H9 (cell line): ENCODE data around the gene CCDC182. TPM values are rescaled to one million over a fixed set of nuclear protein-coding genes. Genes with fewer than 3 reads are reported as not detected.

Experiments used
- DNase-seq: peaks from one replicate; pipeline ENCODE4 v3.0.0-alpha.2; 2017
- H2AFZ ChIP-seq: one replicate; pipeline ENCODE4 v1.6.1; 2013; ENCODE audit warnings: mild to moderate bottlenecking, low read length, control low read depth, moderate library complexity
- H2AK5ac ChIP-seq: 2 replicates; pipeline ENCODE4 v1.6.1; 2013; ENCODE audit warnings: low read length, control low read depth, mixed read lengths; ENCODE audit not compliant: insufficient read length
- H2BK120ac ChIP-seq: one replicate; pipeline ENCODE4 v1.6.1; 2013; ENCODE audit warnings: low read depth, mild to moderate bottlenecking, low read length, control low read depth, inconsistent platforms; ENCODE audit not compliant: poor library complexity, severe bottlenecking
- H2BK12ac ChIP-seq: 2 replicates; pipeline ENCODE4 v1.6.1; 2013; ENCODE audit warnings: low read length, control low read depth, mixed read lengths, low read depth; ENCODE audit not compliant: insufficient read length
- H2BK15ac ChIP-seq: 2 replicates; pipeline ENCODE4 v1.6.1; 2013; ENCODE audit warnings: low read depth, low read length, control low read depth
- H2BK20ac ChIP-seq: one replicate; pipeline ENCODE4 v1.6.1; 2013; ENCODE audit warnings: low read depth, mild to moderate bottlenecking, low read length, control low read depth, inconsistent platforms; ENCODE audit not compliant: poor library complexity, severe bottlenecking
- H2BK5ac ChIP-seq: 2 replicates; pipeline ENCODE4 v1.6.1; 2013; ENCODE audit warnings: low read length, control low read depth, mixed read lengths; ENCODE audit not compliant: insufficient read length
- H3K14ac ChIP-seq: 2 replicates; pipeline ENCODE4 v1.6.1; 2013; ENCODE audit warnings: low read length, control low read depth; ENCODE audit not compliant: insufficient read depth
- H3K18ac ChIP-seq: 2 replicates; pipeline ENCODE4 v1.6.1; 2013; ENCODE audit warnings: low read depth, mild to moderate bottlenecking, mixed read lengths, low read length, control low read depth; ENCODE audit not compliant: insufficient read length
- H3K23ac ChIP-seq: 2 replicates; pipeline ENCODE4 v1.6.1; 2013; ENCODE audit warnings: low read length, control low read depth, mixed read lengths, low read depth; ENCODE audit not compliant: insufficient read length
- H3K23me2 ChIP-seq: 2 replicates; pipeline ENCODE4 v1.6.1; 2013; ENCODE audit warnings: low read depth, mild to moderate bottlenecking, mixed read lengths, low read length, control low read depth; ENCODE audit not compliant: insufficient read length, poor library complexity, severe bottlenecking
- H3K27ac ChIP-seq: 2 replicates; pipeline ENCODE4 v1.5.1; 2013; ENCODE audit warnings: low read length, control low read depth, mixed read lengths, low read depth; ENCODE audit not compliant: insufficient read length
- H3K27me3 ChIP-seq: 2 replicates; pipeline ENCODE4 v1.6.1; 2013; ENCODE audit warnings: low read length, control low read depth, inconsistent platforms; ENCODE audit not compliant: insufficient read depth
- H3K4ac ChIP-seq: 2 replicates; pipeline ENCODE4 v1.6.1; 2013; ENCODE audit warnings: low read depth, mild to moderate bottlenecking, control low read depth, inconsistent platforms, low read length, moderate library complexity
- H3K4me1 ChIP-seq: 2 replicates; pipeline ENCODE4 v1.6.1; 2013; ENCODE audit warnings: low read length, control low read depth, inconsistent platforms; ENCODE audit not compliant: insufficient read depth
- H3K4me2 ChIP-seq: 2 replicates; pipeline ENCODE4 v1.6.1; 2013; ENCODE audit warnings: low read length, control low read depth, mixed read lengths; ENCODE audit not compliant: insufficient read length, insufficient read depth
- H3K56ac ChIP-seq: 2 replicates; pipeline ENCODE4 v1.6.1; 2013; ENCODE audit warnings: low read depth, mild to moderate bottlenecking, mixed read lengths, low read length, control low read depth; ENCODE audit not compliant: insufficient read length
- H3K79me1 ChIP-seq: 2 replicates; pipeline ENCODE4 v1.6.1; 2013; ENCODE audit warnings: low read depth, mild to moderate bottlenecking, moderate library complexity, low read length, control low read depth, inconsistent platforms; ENCODE audit not compliant: insufficient read depth, poor library complexity, severe bottlenecking
- H3K79me2 ChIP-seq: 2 replicates; pipeline ENCODE4 v1.6.1; 2013; ENCODE audit warnings: low read length, control low read depth, inconsistent platforms; ENCODE audit not compliant: insufficient read depth
- H3K9ac ChIP-seq: 2 replicates; pipeline ENCODE4 v1.6.1; 2013; ENCODE audit warnings: low read length, control low read depth, mixed read lengths; ENCODE audit not compliant: insufficient read length; ENCODE audit errors: extremely low read depth
- H3K9me3 ChIP-seq: one replicate; pipeline ENCODE4 v1.6.1; 2013; ENCODE audit warnings: low read depth, low read length, inconsistent platforms; ENCODE audit not compliant: control insufficient read depth
- H3T11ph ChIP-seq: one replicate; pipeline ENCODE4 v1.6.1; 2013; ENCODE audit warnings: mild to moderate bottlenecking, low read length, control low read depth, inconsistent platforms
- H4K20me1 ChIP-seq: one replicate; pipeline ENCODE4 v1.6.1; 2013; ENCODE audit not compliant: control insufficient read depth, insufficient read length, insufficient read depth
- H4K5ac ChIP-seq: 2 replicates; pipeline ENCODE4 v1.6.1; 2013; ENCODE audit warnings: low read depth, mild to moderate bottlenecking, mixed read lengths, low read length, control low read depth; ENCODE audit not compliant: insufficient read length
- H4K8ac ChIP-seq: replicated peaks from 2 replicates; pipeline ENCODE4 v1.6.1; 2013; ENCODE audit warnings: low read length, control low read depth, mixed read lengths, low read depth; ENCODE audit not compliant: insufficient read length
- H4K91ac ChIP-seq: 2 replicates; pipeline ENCODE4 v1.6.1; 2013; ENCODE audit warnings: low read depth, mild to moderate bottlenecking, moderate library complexity, mixed read lengths, low read length, control low read depth; ENCODE audit not compliant: insufficient read length
- H3K27ac Mint-ChIP-seq, 3 experiments: 2 replicates in 2 of 3; 3 replicates in 1 of 3; pipeline ENCODE4 v1.8.0; 2020 to 2021; ENCODE audit warnings: mixed read lengths in 3 of 3, mild to moderate bottlenecking in 1 of 3, moderate library complexity in 1 of 3
- H3K27me3 Mint-ChIP-seq: 2 replicates; pipeline ENCODE4 v1.8.0; 2021; ENCODE audit warnings: low read depth, mild to moderate bottlenecking, moderate library complexity, mixed read lengths
- H3K36me3 Mint-ChIP-seq, 3 experiments: 2 replicates in 2 of 3; 3 replicates in 1 of 3; pipeline ENCODE4 v1.8.0; 2020 to 2021; ENCODE audit warnings: low read depth in 3 of 3, mixed read lengths in 3 of 3; ENCODE audit not compliant: insufficient read depth in 1 of 3
- H3K4me1 Mint-ChIP-seq, 2 experiments: 2 replicates each; pipeline ENCODE4 v1.8.0; 2020; ENCODE audit warnings: mixed read lengths in 2 of 2
- H3K4me3 Mint-ChIP-seq, 2 experiments: 2 replicates in 1 of 2; 3 replicates in 1 of 2; pipeline ENCODE4 v1.8.0; 2020 to 2021; ENCODE audit warnings: mild to moderate bottlenecking in 2 of 2, mixed read lengths in 2 of 2, moderate library complexity in 1 of 2
- H3K9me3 Mint-ChIP-seq, 2 experiments: 2 replicates in 1 of 2; 3 replicates in 1 of 2; pipeline ENCODE4 v1.8.0; 2020; ENCODE audit warnings: mild to moderate bottlenecking in 2 of 2, mixed read lengths in 2 of 2, moderate library complexity in 1 of 2
- WGBS: extraction: QIAGEN DNeasy Blood & Tissue Kit; methylation state at CpG from one replicate; pipeline ENCODE4 v1.1.7; 2013; ENCODE audit warnings: missing lambda C conversion rate, low lambda C conversion rate, mixed read lengths; ENCODE audit not compliant: insufficient read length; ENCODE audit errors: extremely low coverage; 5-methylcytosine and 5-hydroxymethylcytosine counted together
- total RNA-seq: library from RNA; stranded (reverse); gene quantifications from 2 replicates; pipeline ENCODE4 v1.2.1, GENCODE V29; 2021
- TF ChIP-seq, protein P1 (sequence below): fragments of 200-600 bp; sonication (generic); conservative IDR thresholded peaks from 3 replicates; pipeline ENCODE4 v1.8.0; 2021; ENCODE audit warnings: antibody characterized with exemption, mild to moderate bottlenecking

The CCDC182 gene
- total RNA-seq, 1 experiment from 2014 or later: not detected

DNA sequence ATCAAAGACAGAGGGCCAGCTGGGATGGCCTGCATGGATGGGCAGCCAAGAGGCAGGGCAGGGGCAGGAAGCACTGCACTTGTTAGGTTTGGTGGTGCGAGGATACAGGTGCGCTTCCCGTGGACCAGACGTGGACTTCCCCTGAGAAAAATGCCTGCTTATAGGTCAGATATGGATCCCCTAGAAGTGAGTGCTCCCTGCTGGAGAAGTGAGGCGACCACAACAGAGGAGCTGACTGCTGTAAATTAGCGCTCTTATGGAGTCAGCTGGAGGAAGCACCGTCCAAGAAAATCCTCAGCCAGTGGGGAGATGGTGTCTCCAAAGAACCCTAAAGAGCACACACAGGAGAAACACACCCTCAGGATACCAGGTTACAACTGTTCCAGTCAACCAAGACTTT, 27.7 kb upstream of the CCDC182 start:
- TF ChIP-seq, protein P1, sequence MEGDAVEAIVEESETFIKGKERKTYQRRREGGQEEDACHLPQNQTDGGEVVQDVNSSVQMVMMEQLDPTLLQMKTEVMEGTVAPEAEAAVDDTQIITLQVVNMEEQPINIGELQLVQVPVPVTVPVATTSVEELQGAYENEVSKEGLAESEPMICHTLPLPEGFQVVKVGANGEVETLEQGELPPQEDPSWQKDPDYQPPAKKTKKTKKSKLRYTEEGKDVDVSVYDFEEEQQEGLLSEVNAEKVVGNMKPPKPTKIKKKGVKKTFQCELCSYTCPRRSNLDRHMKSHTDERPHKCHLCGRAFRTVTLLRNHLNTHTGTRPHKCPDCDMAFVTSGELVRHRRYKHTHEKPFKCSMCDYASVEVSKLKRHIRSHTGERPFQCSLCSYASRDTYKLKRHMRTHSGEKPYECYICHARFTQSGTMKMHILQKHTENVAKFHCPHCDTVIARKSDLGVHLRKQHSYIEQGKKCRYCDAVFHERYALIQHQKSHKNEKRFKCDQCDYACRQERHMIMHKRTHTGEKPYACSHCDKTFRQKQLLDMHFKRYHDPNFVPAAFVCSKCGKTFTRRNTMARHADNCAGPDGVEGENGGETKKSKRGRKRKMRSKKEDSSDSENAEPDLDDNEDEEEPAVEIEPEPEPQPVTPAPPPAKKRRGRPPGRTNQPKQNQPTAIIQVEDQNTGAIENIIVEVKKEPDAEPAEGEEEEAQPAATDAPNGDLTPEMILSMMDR: peak; percentile 38; the same call in 2 of the 3 replicates
- H2AFZ ChIP-seq: no peak overlapping the region
- Mint-ChIP-seq H3K9me3 (no peaks in the 10 kb centered on the region), H3K27me3 (peaks cover 49% of the 10 kb centered on the region), H3K36me3 (no peaks in the 10 kb centered on the region; a peak in 2 of 7 replicates), H3K4me1 (peaks cover 8 to 16% of the 10 kb centered on the region in 2 experiments), H3K27ac (no peak overlapping the region), H3K4me3 (no peak overlapping the region)
- H3K23me2 ChIP-seq: no peaks in the 10 kb centered on the region
- no peak overlapping the region for H4K8ac ChIP-seq
- no peak overlapping the region for H4K91ac ChIP-seq
- H2AK5ac ChIP-seq: no peak overlapping the region
- no peak overlapping the region for H2BK5ac ChIP-seq
- H4K20me1 ChIP-seq: no peaks in the 10 kb centered on the region
- no peak overlapping the region for H3K4ac ChIP-seq
- no peak overlapping the region for H3K56ac ChIP-seq
- WGBS: no CpG with 5 or more reads among the region's 7 CpGs
- no peak overlapping the region for H2BK20ac ChIP-seq
- H3K9ac ChIP-seq: no peak overlapping the region
- no peak overlapping the region for H2BK15ac ChIP-seq
- H3K4me1 ChIP-seq: no peaks in the 10 kb centered on the region
- H3K18ac ChIP-seq: no peak overlapping the region
- DNase-seq: no peak
- H3T11ph ChIP-seq: no peak overlapping the region
- no peak overlapping the region for H3K23ac ChIP-seq
- H2BK12ac ChIP-seq: no peak overlapping the region
- H3K9me3 ChIP-seq: no peaks in the 10 kb centered on the region
- H3K27ac ChIP-seq: no peak overlapping the region
- no peak overlapping the region for H2BK120ac ChIP-seq
- H3K4me2 ChIP-seq: no peak overlapping the region
- H4K5ac ChIP-seq: no peak overlapping the region
- H3K27me3 ChIP-seq: no peaks in the 10 kb centered on the region
- H3K14ac ChIP-seq: no peak overlapping the region
- no peaks in the 10 kb centered on the region for H3K79me1 ChIP-seq
- no peaks in the 10 kb centered on the region for H3K79me2 ChIP-seq
